PC-3 (cell line): Measurements from ENCODE around the gene IDH3A. TPM values are rescaled to one million over a fixed set of nuclear protein-coding genes. Genes with fewer than 3 reads are reported as not detected.

Experiments used
- ATAC-seq: fragments of 200-7000 bp; cut with Tn5 transposase; 2 replicates; pipeline ENCODE4 v1.9.1; 2020; ENCODE audit warnings: mild to moderate bottlenecking, moderate library complexity
- BruUV-seq: library from RNA; stranded (reverse); fragments of 400-500 nt; replicated peaks from 2 replicates; lab custom pipeline; 2021; lab: Mats Ljungman, UMichigan
- CTCF ChIA-PET: fragments of 300-600 bp; sonication (Branson Sonifier 250); formaldehyde crosslinking; loops from one replicate; lab custom pipeline; 2022; ENCODE audit warnings: antibody characterized with exemption; lab: Charles Lee
- POLR2A ChIA-PET: fragments of 300-600 bp; sonication (Branson Sonifier 250); formaldehyde crosslinking; loops from one replicate; lab custom pipeline; 2022; ENCODE audit warnings: antibody characterized with exemption; ENCODE audit not compliant: unreplicated experiment; lab: Charles Lee
- DNase-seq: peaks from one replicate; pipeline ENCODE4 v3.0.0-alpha.2; 2015
- H2AFZ ChIP-seq: fragments of 300-600 bp; sonication (generic); 2 replicates; pipeline ENCODE4 v1.6.0; 2016; ENCODE audit warnings: antibody characterized with exemption, low read length
- H3F3A ChIP-seq: fragments of 300-600 bp; sonication (generic); one replicate; pipeline ENCODE4 v1.6.0; 2017; ENCODE audit warnings: antibody characterized with exemption, low read length, control low read depth, mild to moderate bottlenecking; ENCODE audit not compliant: unreplicated experiment
- H3K27ac ChIP-seq: fragments of 300-600 bp; sonication (generic); 2 replicates; pipeline ENCODE4 v1.5.1; 2016; ENCODE audit warnings: mild to moderate bottlenecking, low read length
- H3K27me3 ChIP-seq: fragments of 300-600 bp; sonication (generic); 2 replicates; pipeline ENCODE4 v1.6.1; 2016; ENCODE audit warnings: low read length, mixed read lengths
- H3K36me3 ChIP-seq: fragments of 300-600 bp; sonication (generic); 2 replicates; pipeline ENCODE4 v1.6.1; 2016; ENCODE audit warnings: low read depth, mixed run types, low read length, mixed read lengths
- H3K4me1 ChIP-seq: fragments of 300-600 bp; sonication (generic); 2 replicates; pipeline ENCODE4 v1.5.1; 2016; ENCODE audit warnings: low read length; ENCODE audit not compliant: insufficient read depth
- H3K4me2 ChIP-seq: fragments of 300-600 bp; sonication (generic); 2 replicates; pipeline ENCODE4 v1.6.0; 2016; ENCODE audit warnings: low read length
- H3K4me3 ChIP-seq: fragments of 300-600 bp; sonication (generic); 2 replicates; pipeline ENCODE4 v1.5.1; 2016; ENCODE audit warnings: mild to moderate bottlenecking, low read length, mixed read lengths
- H3K79me2 ChIP-seq: fragments of 300-600 bp; sonication (generic); 2 replicates; pipeline ENCODE4 v1.6.1; 2017; ENCODE audit warnings: low read length, mixed read lengths
- H3K9ac ChIP-seq: fragments of 300-600 bp; sonication (generic); 2 replicates; pipeline ENCODE4 v1.6.0; 2016; ENCODE audit warnings: mild to moderate bottlenecking, low read length
- H3K9me2 ChIP-seq: fragments of 300-600 bp; sonication (generic); replicated peaks from 2 replicates; pipeline ENCODE4 v1.6.1; 2016; ENCODE audit warnings: mixed run types, low read length, mixed read lengths
- H3K9me3 ChIP-seq: fragments of 300-600 bp; sonication (generic); 2 replicates; pipeline ENCODE4 v1.6.1; 2016; ENCODE audit warnings: low read length, mixed read lengths
- H4K20me1 ChIP-seq: fragments of 300-600 bp; sonication (generic); 2 replicates; pipeline ENCODE4 v1.6.1; 2016; ENCODE audit warnings: low read length, mixed read lengths
- EZH2 ChIP-seq: fragments of 300-600 bp; sonication (generic); IDR thresholded peaks from one replicate; pipeline ENCODE4 v1.6.1; 2017; ENCODE audit warnings: antibody characterized with exemption, mild to moderate bottlenecking, low read length; ENCODE audit not compliant: unreplicated experiment
- EZH2phosphoT487 ChIP-seq: fragments of 300-600 bp; sonication (generic); IDR thresholded peaks from 2 replicates; pipeline ENCODE4 v1.6.1; 2018; ENCODE audit warnings: mild to moderate bottlenecking, antibody characterized with exemption, low read length, borderline replicate concordance
- intact Hi-C: fragments of 100-400 bp; cut with micrococcal nuclease; formaldehyde crosslinking; loops from 2 replicates; pipeline ENCODE4 v1.9.0; 2023
- total RNA-seq: library from RNA; depleted of rRNA; stranded (reverse); fragments of >200 nt; gene quantifications from 2 replicates; pipeline ENCODE4 v1.2.3, GENCODE V29; 2014
- TF ChIP-seq, protein P1 (sequence below): fragments of 300-600 bp; sonication (generic); conservative IDR thresholded peaks from 2 replicates; pipeline ENCODE4 v1.5.1; 2017; ENCODE audit warnings: antibody characterized with exemption, low read depth, mild to moderate bottlenecking, low read length

Gene IDH3A
- total RNA-seq, 1 experiment from 2014 or later, result 78.8 TPM

DNA sequence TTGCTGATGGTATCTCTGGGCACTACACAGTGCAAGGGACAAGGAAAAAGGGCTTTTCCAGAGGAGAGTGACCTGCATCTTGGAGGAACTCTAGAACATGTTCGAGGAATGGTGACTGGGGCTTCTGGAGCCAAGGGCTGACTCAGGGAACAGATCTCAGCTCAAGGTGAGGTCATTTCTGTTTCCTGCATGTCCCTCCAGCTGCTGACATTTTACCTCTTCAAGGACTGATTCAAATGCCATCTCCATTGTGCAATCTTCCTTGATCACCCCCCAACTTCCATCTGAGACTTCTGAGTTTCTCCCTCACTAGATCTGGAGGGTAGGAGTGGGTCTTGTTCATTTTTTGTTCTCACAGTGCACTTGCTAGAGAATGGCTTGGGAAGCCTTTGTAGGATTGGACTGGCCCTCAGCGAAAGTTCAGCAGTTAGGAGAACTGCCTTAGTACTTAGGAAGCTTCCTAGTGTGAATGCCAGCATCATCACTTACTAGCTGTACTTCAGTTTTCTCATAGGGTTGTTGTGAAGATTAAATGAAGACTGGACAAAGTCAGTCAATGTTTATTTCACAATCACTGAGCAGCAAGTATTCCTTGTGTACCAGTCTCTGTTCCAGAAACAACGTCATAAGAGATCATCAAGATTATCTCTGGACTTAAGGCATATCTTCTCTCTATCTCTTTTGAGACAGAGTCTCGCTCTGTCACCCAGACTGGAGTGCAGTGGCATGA lies 2.6 kb upstream of the IDH3A start:
- peaks cover 17% of the 10 kb centered on the region; the same call in 1 of the 2 replicates for H3K4me1 ChIP-seq
- no peak overlapping the region for H2AFZ ChIP-seq
- BruUV-seq, result no TSS peak
- intact Hi-C loops, result no loop called here
- no peak for TF ChIP-seq EZH2
- TF ChIP-seq, protein P1, sequence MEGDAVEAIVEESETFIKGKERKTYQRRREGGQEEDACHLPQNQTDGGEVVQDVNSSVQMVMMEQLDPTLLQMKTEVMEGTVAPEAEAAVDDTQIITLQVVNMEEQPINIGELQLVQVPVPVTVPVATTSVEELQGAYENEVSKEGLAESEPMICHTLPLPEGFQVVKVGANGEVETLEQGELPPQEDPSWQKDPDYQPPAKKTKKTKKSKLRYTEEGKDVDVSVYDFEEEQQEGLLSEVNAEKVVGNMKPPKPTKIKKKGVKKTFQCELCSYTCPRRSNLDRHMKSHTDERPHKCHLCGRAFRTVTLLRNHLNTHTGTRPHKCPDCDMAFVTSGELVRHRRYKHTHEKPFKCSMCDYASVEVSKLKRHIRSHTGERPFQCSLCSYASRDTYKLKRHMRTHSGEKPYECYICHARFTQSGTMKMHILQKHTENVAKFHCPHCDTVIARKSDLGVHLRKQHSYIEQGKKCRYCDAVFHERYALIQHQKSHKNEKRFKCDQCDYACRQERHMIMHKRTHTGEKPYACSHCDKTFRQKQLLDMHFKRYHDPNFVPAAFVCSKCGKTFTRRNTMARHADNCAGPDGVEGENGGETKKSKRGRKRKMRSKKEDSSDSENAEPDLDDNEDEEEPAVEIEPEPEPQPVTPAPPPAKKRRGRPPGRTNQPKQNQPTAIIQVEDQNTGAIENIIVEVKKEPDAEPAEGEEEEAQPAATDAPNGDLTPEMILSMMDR, result no peak
- no peak for TF ChIP-seq EZH2phosphoT487
- no peaks in the 10 kb centered on the region for H3F3A ChIP-seq
- no peak overlapping the region for H3K9ac ChIP-seq
- no peak for ATAC-seq
- no peak overlapping the region for H3K4me3 ChIP-seq
- CTCF ChIA-PET, result no interaction called here
- DNase-seq, result no peak
- no peaks in the 10 kb centered on the region for H3K9me2 ChIP-seq
- peaks cover 29% of the 10 kb centered on the region for H3K79me2 ChIP-seq
- H3K4me2 ChIP-seq, result no peak overlapping the region
- H4K20me1 ChIP-seq, result peaks cover 12% of the 10 kb centered on the region; the same call in 1 of the 2 replicates
- H3K27me3 ChIP-seq, result no peaks in the 10 kb centered on the region
- no peak overlapping the region for H3K27ac ChIP-seq
- H3K36me3 ChIP-seq, result no peaks in the 10 kb centered on the region
- H3K9me3 ChIP-seq, result no peaks in the 10 kb centered on the region
- POLR2A ChIA-PET, result no interaction called here

DNA sequence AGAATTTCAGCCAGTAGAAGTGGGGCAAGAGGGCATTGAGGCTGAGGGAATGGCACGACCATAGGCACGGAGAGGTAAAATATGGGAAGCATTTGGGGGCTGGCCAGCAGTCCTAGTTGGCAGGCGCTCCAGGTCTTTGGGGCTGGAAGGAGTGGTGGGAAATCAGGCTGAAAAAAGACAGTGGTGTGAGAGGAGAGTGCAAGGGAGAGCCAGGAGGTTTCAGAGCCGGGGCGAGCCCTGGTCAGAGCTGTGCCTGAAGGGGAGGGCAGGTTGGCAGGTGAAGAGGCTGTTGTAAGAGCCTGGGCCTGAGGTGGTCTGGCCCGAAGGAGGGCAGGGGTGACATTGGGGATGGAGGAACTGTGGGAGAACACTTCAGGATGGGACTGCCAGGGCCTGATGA lies 1.6 kb upstream of the IDH3A start:
- Histone ChIP-seq H3K27ac (no peak overlapping the region), H3F3A (no peaks in the 10 kb centered on the region), H3K36me3 (no peaks in the 10 kb centered on the region), H4K20me1 (peaks cover 12% of the 10 kb centered on the region; the same call in 1 of the 2 replicates), H2AFZ (no peak overlapping the region), H3K9me2 (no peaks in the 10 kb centered on the region), H3K4me3 (no peak overlapping the region), H3K4me2 (no peak overlapping the region), H3K4me1 (peaks cover 17% of the 10 kb centered on the region; the same call in 1 of the 2 replicates), H3K9me3 (no peaks in the 10 kb centered on the region), H3K9ac (no peak overlapping the region), H3K79me2 (peaks cover 35% of the 10 kb centered on the region), H3K27me3 (no peaks in the 10 kb centered on the region)
- ATAC-seq (no peak), DNase-seq (no peak)
- intact Hi-C loops, result no loop called here
- ChIA-PET POLR2A (no interaction called here), CTCF (no interaction called here)
- BruUV-seq, result no TSS peak
- TF ChIP-seq EZH2 (no peak), EZH2phosphoT487 (no peak)
- TF ChIP-seq, protein P1, result no peak
